GM12878 (cell line): ENCODE results near the gene LDHAL6A. TPM values are rescaled to one million over a fixed set of nuclear protein-coding genes. Genes with fewer than 3 reads are reported as not detected.

Experiments used
- ATAC-seq: fragments of 200-7000 bp; cut with Tn5 transposase; 3 replicates; pipeline ENCODE4 v1.9.1; 2020; ENCODE audit warnings: mild to moderate bottlenecking, moderate library complexity
- BruUV-seq: library from RNA; stranded (reverse); fragments of 400-500 nt; replicated peaks from 2 replicates; lab custom pipeline; 2021; lab: Mats Ljungman, UMichigan
- CTCF ChIA-PET: fragments of 300-600 bp; sonication (Branson Sonifier 250); formaldehyde crosslinking; extraction: SDS; loops from one replicate; lab custom pipeline; 2021; ENCODE audit warnings: inconsistent platforms; lab: Yijun Ruan, JAX
- POLR2A ChIA-PET: fragments of 350-600 bp; formaldehyde crosslinking; extraction: SDS; loops from one replicate; lab custom pipeline; 2021; ENCODE audit warnings: inconsistent platforms; lab: Charles Lee
- RAD21 ChIA-PET: fragments of 300-600 bp; sonication (Branson Sonifier 250); formaldehyde crosslinking; loops from one replicate; lab custom pipeline; 2023; ENCODE audit warnings: antibody characterized with exemption; ENCODE audit not compliant: unreplicated experiment; lab: Charles Lee
- SMC1A ChIA-PET: fragments of 300-600 bp; sonication (Branson Sonifier 250); formaldehyde crosslinking; loops from one replicate; lab custom pipeline; 2023; ENCODE audit not compliant: unreplicated experiment, uncharacterized antibody; lab: Charles Lee
- DNase-seq: peaks from one replicate; pipeline ENCODE4 v3.0.0-alpha.2; 2011; ENCODE audit warnings: low read depth, low spot score
- FAIRE-seq: peaks from 3 replicates; lab custom pipeline; 2011; peaks lifted over from hg19 to GRCh38; lab: Jason Lieb, UNC
- H2AFZ ChIP-seq: 2 replicates; pipeline ENCODE4 v1.6.0; 2011; ENCODE audit warnings: low read depth, low read length, control low read depth; ENCODE audit not compliant: control insufficient read depth
- H3K27ac ChIP-seq: 2 replicates; pipeline ENCODE4 v1.5.1; 2011; ENCODE audit warnings: control low read depth; ENCODE audit not compliant: control insufficient read depth, insufficient read depth
- H3K27me3 ChIP-seq, 2 experiments: replicated peaks in 1 of 2; 2 replicates each; pipeline versions ENCODE4 v1.6.0 to v1.6.1; 2011; ENCODE audit warnings: low read length in 1 of 2; ENCODE audit not compliant: control insufficient read depth in 2 of 2, insufficient read depth in 2 of 2
- H3K36me3 ChIP-seq, 2 experiments: 2 replicates each; pipeline ENCODE4 v1.5.1; 2011; ENCODE audit warnings: low read length in 1 of 2; ENCODE audit not compliant: control insufficient read depth in 2 of 2, insufficient read depth in 2 of 2
- H3K4me1 ChIP-seq: 2 replicates; pipeline ENCODE4 v1.6.1; 2011; ENCODE audit warnings: mild to moderate bottlenecking, low read length, moderate library complexity, mixed read lengths; ENCODE audit not compliant: control insufficient read depth, insufficient read depth
- H3K4me2 ChIP-seq: 2 replicates; pipeline ENCODE4 v1.6.0; 2011; ENCODE audit warnings: control low read depth; ENCODE audit not compliant: control insufficient read depth, insufficient read depth
- H3K4me3 ChIP-seq: fragments of 200-600 bp; sonication (generic); 2 replicates; pipeline ENCODE4 v1.5.1; 2016
- H3K79me2 ChIP-seq: 2 replicates; pipeline ENCODE4 v1.6.0; 2011; ENCODE audit warnings: low read length; ENCODE audit not compliant: control insufficient read depth, insufficient read depth
- H3K9ac ChIP-seq: 2 replicates; pipeline ENCODE4 v1.8.0; 2011; ENCODE audit warnings: low read length, control low read depth, mixed read lengths; ENCODE audit not compliant: control insufficient read depth, insufficient read depth
- H3K9me3 ChIP-seq: replicated peaks from 3 replicates; pipeline ENCODE4 v1.5.1; 2011; ENCODE audit warnings: mild to moderate bottlenecking, low read length; ENCODE audit not compliant: control insufficient read depth, insufficient read depth
- H4K20me1 ChIP-seq: 2 replicates; pipeline ENCODE4 v1.6.0; 2011; ENCODE audit not compliant: control insufficient read depth, insufficient read depth
- BRCA1 ChIP-seq: IDR thresholded peaks from 2 replicates; pipeline ENCODE4 v1.6.1; 2011; ENCODE audit warnings: low read depth, low read length, improper control_type of control experiment
- CHD1 ChIP-seq: IDR thresholded peaks from 2 replicates; pipeline ENCODE4 v1.6.1; 2012; ENCODE audit warnings: low read depth, low read length, improper control_type of control experiment
- CHD2 ChIP-seq: IDR thresholded peaks from 2 replicates; pipeline ENCODE4 v1.6.1; 2011; ENCODE audit warnings: low read depth, low read length, improper control_type of control experiment, borderline replicate concordance
- CREB1 ChIP-seq: IDR thresholded peaks from 2 replicates; pipeline ENCODE4 v1.6.1; 2012; ENCODE audit warnings: low read depth, mild to moderate bottlenecking, inconsistent platforms
- EP300 ChIP-seq, 2 experiments: fragments of 150-350 bp in 1 of 2; IDR thresholded peaks; 2 replicates each; pipeline ENCODE4 v1.6.1; 2011 to 2012; ENCODE audit warnings: low read depth in 2 of 2, low read length in 2 of 2, borderline replicate concordance in 1 of 2, improper control_type of control experiment in 1 of 2, inconsistent platforms in 1 of 2; ENCODE audit not compliant: control insufficient read depth in 1 of 2
- SP1 ChIP-seq: IDR thresholded peaks from one replicate; pipeline ENCODE4 v1.6.1; 2011; ENCODE audit warnings: low read depth, low read length
- TAF1 ChIP-seq: IDR thresholded peaks from 2 replicates; pipeline ENCODE4 v1.6.1; 2011; ENCODE audit warnings: mild to moderate bottlenecking, low read depth, low read length, borderline replicate concordance
- WGBS: methylation state at CpG from one replicate; pipeline ENCODE4 v1.1.6; 2016; ENCODE audit warnings: low lambda C conversion rate; ENCODE audit not compliant: insufficient replicate concordance, insufficient coverage; ENCODE audit errors: missing lambda C conversion rate; 5-methylcytosine and 5-hydroxymethylcytosine counted together
- in situ Hi-C: fragments of 300-500 bp; cut with MboI; formaldehyde crosslinking; loops from 9 replicates; pipeline ENCODE4 v1.14.3; 2018; ENCODE audit warnings: mixed read lengths
- intact Hi-C: fragments of 100-400 bp; cut with micrococcal nuclease; formaldehyde crosslinking; loops from one replicate; pipeline ENCODE4 v1.14.2; 2022; ENCODE audit not compliant: unreplicated experiment
- polyA plus RNA-seq, 11 experiments: library from polyadenylated mRNA; depleted of rRNA in 4 of 11; unstranded in 6 of 11; stranded (reverse) in 5 of 11; fragments of >200 nt; fragmentation: Nextera tagmentation in 4 of 11; fragmentation: Illumina TruSeq in 1 of 11; extraction: Ambion mirVana in 4 of 11; extraction: Trizol in 1 of 11; gene quantifications; 1 replicate in 1 of 11; 2 replicates in 10 of 11; pipeline versions ENCODE4 v1.2.1 to v1.2.3, GENCODE V29; 2011 to 2016; ENCODE audit warnings: inconsistent platforms in 2 of 11, missing spikeins in 2 of 11, low read depth in 1 of 11
- total RNA-seq, 4 experiments: library from RNA; depleted of rRNA in 3 of 4; stranded (reverse); fragments of >200 nt in 3 of 4; fragmentation: Illumina TruSeq in 1 of 4; extraction: Trizol in 1 of 4; gene quantifications; 2 replicates each; pipeline versions ENCODE4 v1.2.1 to v1.2.3, GENCODE V29; 2013 to 2021
- TF ChIP-seq, protein P1 (sequence below): fragments of 450-650 bp; IDR thresholded peaks from 2 replicates; pipeline ENCODE4 v1.6.1; 2016; ENCODE audit warnings: mild to moderate bottlenecking
- TF ChIP-seq, protein P2 (sequence below): fragments of 450-650 bp; IDR thresholded peaks from 2 replicates; pipeline ENCODE4 v1.6.1; 2017; ENCODE audit warnings: low read depth, mild to moderate bottlenecking, moderate library complexity
- TF ChIP-seq, protein P3 (sequence below): fragments of 450-650 bp; IDR thresholded peaks from 2 replicates; pipeline ENCODE4 v1.6.1; 2018; ENCODE audit warnings: mild to moderate bottlenecking, low read depth, moderate library complexity; ENCODE audit not compliant: partially characterized antibody
- TF ChIP-seq, protein P4 (sequence below): fragments of 450-650 bp; IDR thresholded peaks from 2 replicates; pipeline ENCODE4 v1.6.1; 2018; ENCODE audit warnings: borderline replicate concordance, mild to moderate bottlenecking; ENCODE audit not compliant: partially characterized antibody

The LDHAL6A gene
- total and polyA plus RNA-seq, 10 of the 15 experiments (the other 5 are each of a cell fraction or from before 2014, with no cell fraction given) = 0.03 to 0.11 (median 0.09) TPM; not detected in 7

DNA sequence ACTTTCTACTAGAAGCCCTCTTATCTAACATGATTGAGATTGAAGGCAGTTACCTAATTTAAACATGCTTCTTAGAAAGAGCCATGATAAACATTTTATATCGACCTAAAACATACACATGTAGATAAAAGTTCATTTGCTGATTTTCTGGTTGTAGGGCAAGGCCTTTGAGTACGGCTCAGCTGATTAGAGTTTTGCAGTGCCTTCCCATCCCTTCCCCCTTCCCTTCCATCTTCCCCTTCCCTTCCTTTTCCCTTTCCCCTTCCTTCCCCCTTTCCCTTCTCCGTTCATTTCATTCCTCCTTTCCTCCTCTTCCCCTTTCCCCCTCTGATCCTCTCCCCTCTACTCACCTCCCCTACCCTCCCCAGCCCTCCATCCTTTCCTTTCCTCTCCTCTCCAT is 39.2 kb upstream of the LDHAL6A start:
- Histone ChIP-seq H3K4me2 (no peak overlapping the region), H3K9ac (no peak overlapping the region), H3K27ac (no peak overlapping the region), H3K36me3 (no peaks in the 10 kb centered on the region), H3K9me3 (no peaks in the 10 kb centered on the region), H4K20me1 (no peaks in the 10 kb centered on the region), H2AFZ (no peak overlapping the region), H3K79me2 (no peaks in the 10 kb centered on the region), H3K27me3 (no peaks in the 10 kb centered on the region), H3K4me3 (no peak overlapping the region), H3K4me1 (no peaks in the 10 kb centered on the region)
- no TSS peak for BruUV-seq
- DNase-seq = no peak
- RAD21 ChIA-PET = interaction anchor here (0.7 kb wide), 1 partner anchor 1811 kb away, joined by 5 read pairs; no protein-coding TSS in a partner anchor
- WGBS = 31% methylated on average over 3 of the region's 3 CpGs
- CTCF ChIA-PET = no interaction called here
- intact Hi-C loops = no loop called here
- FAIRE-seq = no peak
- POLR2A ChIA-PET = no interaction called here
- SMC1A ChIA-PET = interaction anchor here (1.7 kb wide), 1 partner anchor 20 kb away, joined by 4 read pairs; no protein-coding TSS in a partner anchor
- ATAC-seq = no peak
- in situ Hi-C loops = no loop called here
- TF ChIP-seq SP1 (no peak), EP300 (IDR thresholded peaks at IDR 0.05; ENCODE audit: borderline replicate concordance in 1 of 2, control insufficient read depth in 1 of 2, low read depth in 2 of 2, low read length in 2 of 2) (no peak), TAF1 (no peak), CREB1 (no peak), BRCA1 (no peak), CHD1 (no peak), CHD2 (no peak)
- TF ChIP-seq, protein P1, sequence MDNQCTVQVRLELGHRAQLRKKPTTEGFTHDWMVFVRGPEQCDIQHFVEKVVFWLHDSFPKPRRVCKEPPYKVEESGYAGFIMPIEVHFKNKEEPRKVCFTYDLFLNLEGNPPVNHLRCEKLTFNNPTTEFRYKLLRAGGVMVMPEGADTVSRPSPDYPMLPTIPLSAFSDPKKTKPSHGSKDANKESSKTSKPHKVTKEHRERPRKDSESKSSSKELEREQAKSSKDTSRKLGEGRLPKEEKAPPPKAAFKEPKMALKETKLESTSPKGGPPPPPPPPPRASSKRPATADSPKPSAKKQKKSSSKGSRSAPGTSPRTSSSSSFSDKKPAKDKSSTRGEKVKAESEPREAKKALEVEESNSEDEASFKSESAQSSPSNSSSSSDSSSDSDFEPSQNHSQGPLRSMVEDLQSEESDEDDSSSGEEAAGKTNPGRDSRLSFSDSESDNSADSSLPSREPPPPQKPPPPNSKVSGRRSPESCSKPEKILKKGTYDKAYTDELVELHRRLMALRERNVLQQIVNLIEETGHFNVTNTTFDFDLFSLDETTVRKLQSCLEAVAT = no peak
- TF ChIP-seq, protein P2, sequence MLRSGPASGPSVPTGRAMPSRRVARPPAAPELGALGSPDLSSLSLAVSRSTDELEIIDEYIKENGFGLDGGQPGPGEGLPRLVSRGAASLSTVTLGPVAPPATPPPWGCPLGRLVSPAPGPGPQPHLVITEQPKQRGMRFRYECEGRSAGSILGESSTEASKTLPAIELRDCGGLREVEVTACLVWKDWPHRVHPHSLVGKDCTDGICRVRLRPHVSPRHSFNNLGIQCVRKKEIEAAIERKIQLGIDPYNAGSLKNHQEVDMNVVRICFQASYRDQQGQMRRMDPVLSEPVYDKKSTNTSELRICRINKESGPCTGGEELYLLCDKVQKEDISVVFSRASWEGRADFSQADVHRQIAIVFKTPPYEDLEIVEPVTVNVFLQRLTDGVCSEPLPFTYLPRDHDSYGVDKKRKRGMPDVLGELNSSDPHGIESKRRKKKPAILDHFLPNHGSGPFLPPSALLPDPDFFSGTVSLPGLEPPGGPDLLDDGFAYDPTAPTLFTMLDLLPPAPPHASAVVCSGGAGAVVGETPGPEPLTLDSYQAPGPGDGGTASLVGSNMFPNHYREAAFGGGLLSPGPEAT = no peak
- TF ChIP-seq, protein P3, sequence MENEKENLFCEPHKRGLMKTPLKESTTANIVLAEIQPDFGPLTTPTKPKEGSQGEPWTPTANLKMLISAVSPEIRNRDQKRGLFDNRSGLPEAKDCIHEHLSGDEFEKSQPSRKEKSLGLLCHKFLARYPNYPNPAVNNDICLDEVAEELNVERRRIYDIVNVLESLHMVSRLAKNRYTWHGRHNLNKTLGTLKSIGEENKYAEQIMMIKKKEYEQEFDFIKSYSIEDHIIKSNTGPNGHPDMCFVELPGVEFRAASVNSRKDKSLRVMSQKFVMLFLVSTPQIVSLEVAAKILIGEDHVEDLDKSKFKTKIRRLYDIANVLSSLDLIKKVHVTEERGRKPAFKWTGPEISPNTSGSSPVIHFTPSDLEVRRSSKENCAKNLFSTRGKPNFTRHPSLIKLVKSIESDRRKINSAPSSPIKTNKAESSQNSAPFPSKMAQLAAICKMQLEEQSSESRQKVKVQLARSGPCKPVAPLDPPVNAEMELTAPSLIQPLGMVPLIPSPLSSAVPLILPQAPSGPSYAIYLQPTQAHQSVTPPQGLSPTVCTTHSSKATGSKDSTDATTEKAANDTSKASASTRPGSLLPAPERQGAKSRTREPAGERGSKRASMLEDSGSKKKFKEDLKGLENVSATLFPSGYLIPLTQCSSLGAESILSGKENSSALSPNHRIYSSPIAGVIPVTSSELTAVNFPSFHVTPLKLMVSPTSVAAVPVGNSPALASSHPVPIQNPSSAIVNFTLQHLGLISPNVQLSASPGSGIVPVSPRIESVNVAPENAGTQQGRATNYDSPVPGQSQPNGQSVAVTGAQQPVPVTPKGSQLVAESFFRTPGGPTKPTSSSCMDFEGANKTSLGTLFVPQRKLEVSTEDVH = no peak
- TF ChIP-seq, protein P4, sequence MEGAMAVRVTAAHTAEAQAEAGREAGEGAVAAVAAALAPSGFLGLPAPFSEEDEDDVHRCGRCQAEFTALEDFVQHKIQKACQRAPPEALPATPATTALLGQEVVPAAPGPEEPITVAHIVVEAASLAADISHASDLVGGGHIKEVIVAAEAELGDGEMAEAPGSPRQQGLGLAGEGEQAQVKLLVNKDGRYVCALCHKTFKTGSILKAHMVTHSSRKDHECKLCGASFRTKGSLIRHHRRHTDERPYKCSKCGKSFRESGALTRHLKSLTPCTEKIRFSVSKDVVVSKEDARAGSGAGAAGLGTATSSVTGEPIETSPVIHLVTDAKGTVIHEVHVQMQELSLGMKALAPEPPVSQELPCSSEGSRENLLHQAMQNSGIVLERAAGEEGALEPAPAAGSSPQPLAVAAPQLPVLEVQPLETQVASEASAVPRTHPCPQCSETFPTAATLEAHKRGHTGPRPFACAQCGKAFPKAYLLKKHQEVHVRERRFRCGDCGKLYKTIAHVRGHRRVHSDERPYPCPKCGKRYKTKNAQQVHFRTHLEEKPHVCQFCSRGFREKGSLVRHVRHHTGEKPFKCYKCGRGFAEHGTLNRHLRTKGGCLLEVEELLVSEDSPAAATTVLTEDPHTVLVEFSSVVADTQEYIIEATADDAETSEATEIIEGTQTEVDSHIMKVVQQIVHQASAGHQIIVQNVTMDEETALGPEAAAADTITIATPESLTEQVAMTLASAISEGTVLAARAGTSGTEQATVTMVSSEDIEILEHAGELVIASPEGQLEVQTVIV = no peak
